ENCODE results near the gene ANKRD34A.
A peak's percentile ranks its signal among the peaks of the same experiment; 100 is the strongest.

ANKRD34A gene

GRCh38 chr1:145961425-145962156 lies 2.8 kb downstream of the ANKRD34A start:
- ChIA-PET POLR2A (no interaction called here), CTCF (interaction anchor here (0.5 kb wide), 2 partner anchors 45 to 50 kb away, joined by 3 to 5 read pairs; no protein-coding TSS in a partner anchor)
- no peaks in the 10 kb centered on the region for H3K9me3 ChIP-seq (ENCODE audit: control insufficient read depth, insufficient read depth, low read depth, low read length)
- peaks cover 12% of the 10 kb centered on the region for H3K4me1 ChIP-seq (ENCODE audit: control insufficient read depth, insufficient read depth, low read length)
- H3K27ac ChIP-seq (ENCODE audit: extremely low read depth, low read depth, low read length): no peak overlapping the region
- H3K4me3 ChIP-seq (ENCODE audit: low read depth, low read length): no peak overlapping the region; the same call in 1 of the 2 replicates
- no peaks in the 10 kb centered on the region for H3K36me3 ChIP-seq (ENCODE audit: control insufficient read depth in 2 of 2, insufficient read depth in 1 of 2, low read length in 2 of 2)
- TF ChIP-seq ZNF2 (tag by site-specific recombination; IDR thresholded peaks at IDR 0.05): no peak; the same call in 1 of the 2 replicates
- no peak for TF ChIP-seq BCL11A (tag by site-specific recombination; IDR thresholded peaks at IDR 0.05; ENCODE audit: low read depth)
- no peak for TF ChIP-seq HOXC10 (CRISPR knock-in tag; IDR thresholded peaks at IDR 0.05)
- 0 out of 2 replicates have a peak, but pooled peaks have one; percentile 27 for TF ChIP-seq ZBTB17 (tag by site-specific recombination; IDR thresholded peaks at IDR 0.05)
- no peak for TF ChIP-seq ZNF248 (tag by site-specific recombination; IDR thresholded peaks at IDR 0.05)
- TF ChIP-seq, protein P1, sequence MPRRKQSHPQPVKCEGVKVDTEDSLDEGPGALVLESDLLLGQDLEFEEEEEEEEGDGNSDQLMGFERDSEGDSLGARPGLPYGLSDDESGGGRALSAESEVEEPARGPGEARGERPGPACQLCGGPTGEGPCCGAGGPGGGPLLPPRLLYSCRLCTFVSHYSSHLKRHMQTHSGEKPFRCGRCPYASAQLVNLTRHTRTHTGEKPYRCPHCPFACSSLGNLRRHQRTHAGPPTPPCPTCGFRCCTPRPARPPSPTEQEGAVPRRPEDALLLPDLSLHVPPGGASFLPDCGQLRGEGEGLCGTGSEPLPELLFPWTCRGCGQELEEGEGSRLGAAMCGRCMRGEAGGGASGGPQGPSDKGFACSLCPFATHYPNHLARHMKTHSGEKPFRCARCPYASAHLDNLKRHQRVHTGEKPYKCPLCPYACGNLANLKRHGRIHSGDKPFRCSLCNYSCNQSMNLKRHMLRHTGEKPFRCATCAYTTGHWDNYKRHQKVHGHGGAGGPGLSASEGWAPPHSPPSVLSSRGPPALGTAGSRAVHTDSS (tag by site-specific recombination; IDR thresholded peaks at IDR 0.05): no peak
- peak; percentile 25; the same call in 1 of the 2 replicates for TF ChIP-seq EGR2 (tag by site-specific recombination; IDR thresholded peaks at IDR 0.05; ENCODE audit: low read depth)
- TF ChIP-seq, protein P2, sequence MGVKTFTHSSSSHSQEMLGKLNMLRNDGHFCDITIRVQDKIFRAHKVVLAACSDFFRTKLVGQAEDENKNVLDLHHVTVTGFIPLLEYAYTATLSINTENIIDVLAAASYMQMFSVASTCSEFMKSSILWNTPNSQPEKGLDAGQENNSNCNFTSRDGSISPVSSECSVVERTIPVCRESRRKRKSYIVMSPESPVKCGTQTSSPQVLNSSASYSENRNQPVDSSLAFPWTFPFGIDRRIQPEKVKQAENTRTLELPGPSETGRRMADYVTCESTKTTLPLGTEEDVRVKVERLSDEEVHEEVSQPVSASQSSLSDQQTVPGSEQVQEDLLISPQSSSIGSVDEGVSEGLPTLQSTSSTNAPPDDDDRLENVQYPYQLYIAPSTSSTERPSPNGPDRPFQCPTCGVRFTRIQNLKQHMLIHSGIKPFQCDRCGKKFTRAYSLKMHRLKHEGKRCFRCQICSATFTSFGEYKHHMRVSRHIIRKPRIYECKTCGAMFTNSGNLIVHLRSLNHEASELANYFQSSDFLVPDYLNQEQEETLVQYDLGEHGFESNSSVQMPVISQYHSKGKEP (tag by site-specific recombination; IDR thresholded peaks at IDR 0.05): peak; percentile 35; the same call in 1 of the 2 replicates
- TF ChIP-seq GLI2 (tag by site-specific recombination; IDR thresholded peaks at IDR 0.05; ENCODE audit: borderline replicate concordance, low read depth): no peak
- TF ChIP-seq ZBTB26 (tag by site-specific recombination; optimal IDR thresholded peaks at IDR 0.05): peak; percentile 48

GRCh38 chr1:145961109-145961424 lies 3.3 kb downstream of the ANKRD34A start:
- H3K36me3 ChIP-seq (ENCODE audit: control insufficient read depth in 2 of 2, insufficient read depth in 1 of 2, low read length in 2 of 2): no peaks in the 10 kb centered on the region
- TF ChIP-seq ZEB2 (tag by site-specific recombination; IDR thresholded peaks at IDR 0.05): no peak
- no peak for TF ChIP-seq ZNF366 (tag by site-specific recombination; conservative IDR thresholded peaks at IDR 0.05)
- ChIA-PET CTCF (no interaction called here), POLR2A (interaction anchor here (0.9 kb wide), 1 partner anchor 69 kb away, joined by 3 read pairs; no protein-coding TSS in a partner anchor)
- peak overlapping the region; percentile 33; the same call in 1 of the 2 replicates for H3K27ac ChIP-seq (ENCODE audit: extremely low read depth, low read depth, low read length)
- no peaks in the 10 kb centered on the region for H3K9me3 ChIP-seq (ENCODE audit: control insufficient read depth, insufficient read depth, low read depth, low read length)
- peaks cover 12% of the 10 kb centered on the region for H3K4me1 ChIP-seq (ENCODE audit: control insufficient read depth, insufficient read depth, low read length)
- peak overlapping the region; percentile 56; the same call in 1 of the 2 replicates for H3K4me3 ChIP-seq (ENCODE audit: low read depth, low read length)

GRCh38 chr1:145960468-145961108 lies 3.8 kb downstream of the ANKRD34A start:
- Histone ChIP-seq H3K4me1 (ENCODE audit: control insufficient read depth, insufficient read depth, low read length) (peaks cover 12% of the 10 kb centered on the region), H3K27ac (ENCODE audit: extremely low read depth, low read depth, low read length) (peak overlapping the region; percentile 33; the same call in 1 of the 2 replicates), H3K4me3 (ENCODE audit: low read depth, low read length) (peak overlapping the region; percentile 56), H3K36me3 (ENCODE audit: control insufficient read depth in 2 of 2, insufficient read depth in 1 of 2, low read length in 2 of 2) (no peaks in the 10 kb centered on the region), H3K9me3 (ENCODE audit: control insufficient read depth, insufficient read depth, low read depth, low read length) (no peaks in the 10 kb centered on the region)
- CTCF ChIA-PET: no interaction called here
- POLR2A ChIA-PET: interaction anchor here (0.6 to 0.9 kb wide), 2 partner anchors 69 to 101 kb away, joined by 3 read pairs; no protein-coding TSS in a partner anchor
- TF ChIP-seq, protein P3, sequence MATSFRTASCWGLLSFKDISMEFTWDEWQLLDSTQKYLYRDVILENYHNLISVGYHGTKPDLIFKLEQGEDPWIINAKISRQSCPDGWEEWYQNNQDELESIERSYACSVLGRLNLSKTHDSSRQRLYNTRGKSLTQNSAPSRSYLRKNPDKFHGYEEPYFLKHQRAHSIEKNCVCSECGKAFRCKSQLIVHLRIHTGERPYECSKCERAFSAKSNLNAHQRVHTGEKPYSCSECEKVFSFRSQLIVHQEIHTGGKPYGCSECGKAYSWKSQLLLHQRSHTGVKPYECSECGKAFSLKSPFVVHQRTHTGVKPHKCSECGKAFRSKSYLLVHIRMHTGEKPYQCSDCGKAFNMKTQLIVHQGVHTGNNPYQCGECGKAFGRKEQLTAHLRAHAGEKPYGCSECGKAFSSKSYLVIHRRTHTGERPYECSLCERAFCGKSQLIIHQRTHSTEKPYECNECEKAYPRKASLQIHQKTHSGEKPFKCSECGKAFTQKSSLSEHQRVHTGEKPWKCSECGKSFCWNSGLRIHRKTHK (tag by site-specific recombination; IDR thresholded peaks at IDR 0.05): no peak
- TF ChIP-seq ZNF664 (tag by site-specific recombination; IDR thresholded peaks at IDR 0.05) (no peak), ZNF10 (tag by site-specific recombination; IDR thresholded peaks at IDR 0.05) (no peak), ZNF585B (tag by site-specific recombination; IDR thresholded peaks at IDR 0.05) (no peak), ZNF302 (tag by site-specific recombination; IDR thresholded peaks at IDR 0.05; ENCODE audit: low read depth) (no peak), GLI4 (tag by site-specific recombination; IDR thresholded peaks at IDR 0.05) (no peak), BCL11A (tag by site-specific recombination; IDR thresholded peaks at IDR 0.05; ENCODE audit: low read depth) (peak; percentile 53; the same call in 1 of the 2 replicates), ZNF324 (tag by site-specific recombination; IDR thresholded peaks at IDR 0.05) (no peak), ZNF654 (tag by site-specific recombination; IDR thresholded peaks at IDR 0.05; ENCODE audit: low read depth) (no peak), IKZF3 (tag by site-specific recombination; IDR thresholded peaks at IDR 0.05) (peak; percentile 71), ZNF341 (tag by site-specific recombination; IDR thresholded peaks at IDR 0.05; ENCODE audit: low read depth) (peak; percentile 95), ZNF830 (tag by site-specific recombination; IDR thresholded peaks at IDR 0.05; ENCODE audit: low read depth) (no peak), SCRT1 (tag by site-specific recombination; IDR thresholded peaks at IDR 0.05; ENCODE audit: borderline replicate concordance) (no peak), ZNF48 (tag by site-specific recombination; IDR thresholded peaks at IDR 0.05) (no peak)
